Iris pigment epithelial cell (primary cell): ENCODE measurements around the gene SH3RF3.

Experiments used
- DNase-seq: peaks from one replicate; pipeline ENCODE4 v3.0.0-alpha.2; 2011; ENCODE audit warnings: low read depth

SH3RF3 gene

GRCh38 chr2:109203246-109204011 is 74.4 kb downstream of the SH3RF3 start:
- no peak for DNase-seq

DNA sequence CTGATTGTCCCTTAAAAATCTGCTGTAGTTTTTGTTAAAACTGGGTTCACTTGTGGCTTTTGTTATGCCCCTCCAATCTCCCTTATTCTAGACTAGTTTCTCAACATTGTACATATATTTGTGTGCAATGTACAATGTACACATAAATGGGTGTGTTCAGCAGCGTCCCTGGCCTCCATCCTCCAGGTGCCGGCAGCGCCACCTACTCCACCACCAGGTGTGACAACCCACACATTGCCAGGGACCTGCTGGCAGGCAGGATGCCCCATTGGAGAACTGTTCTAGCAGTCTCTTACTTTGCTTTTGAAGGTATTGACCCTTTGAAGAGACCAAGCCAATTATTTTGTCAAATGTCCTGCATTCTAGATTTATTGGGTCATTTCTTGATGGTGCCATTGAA is 75.4 kb downstream of the SH3RF3 start:
- DNase-seq = no peak

- DNase-seq = no peak
Measured at GRCh38 chr2:109205447-109205846, 76.4 kb downstream of the SH3RF3 start.

GRCh38 chr2:109206569-109207146 is 77.7 kb downstream of the SH3RF3 start:
- no peak for DNase-seq

GRCh38 chr2:109207176-109207575 is 78.2 kb downstream of the SH3RF3 start:
- no peak for DNase-seq

DNA sequence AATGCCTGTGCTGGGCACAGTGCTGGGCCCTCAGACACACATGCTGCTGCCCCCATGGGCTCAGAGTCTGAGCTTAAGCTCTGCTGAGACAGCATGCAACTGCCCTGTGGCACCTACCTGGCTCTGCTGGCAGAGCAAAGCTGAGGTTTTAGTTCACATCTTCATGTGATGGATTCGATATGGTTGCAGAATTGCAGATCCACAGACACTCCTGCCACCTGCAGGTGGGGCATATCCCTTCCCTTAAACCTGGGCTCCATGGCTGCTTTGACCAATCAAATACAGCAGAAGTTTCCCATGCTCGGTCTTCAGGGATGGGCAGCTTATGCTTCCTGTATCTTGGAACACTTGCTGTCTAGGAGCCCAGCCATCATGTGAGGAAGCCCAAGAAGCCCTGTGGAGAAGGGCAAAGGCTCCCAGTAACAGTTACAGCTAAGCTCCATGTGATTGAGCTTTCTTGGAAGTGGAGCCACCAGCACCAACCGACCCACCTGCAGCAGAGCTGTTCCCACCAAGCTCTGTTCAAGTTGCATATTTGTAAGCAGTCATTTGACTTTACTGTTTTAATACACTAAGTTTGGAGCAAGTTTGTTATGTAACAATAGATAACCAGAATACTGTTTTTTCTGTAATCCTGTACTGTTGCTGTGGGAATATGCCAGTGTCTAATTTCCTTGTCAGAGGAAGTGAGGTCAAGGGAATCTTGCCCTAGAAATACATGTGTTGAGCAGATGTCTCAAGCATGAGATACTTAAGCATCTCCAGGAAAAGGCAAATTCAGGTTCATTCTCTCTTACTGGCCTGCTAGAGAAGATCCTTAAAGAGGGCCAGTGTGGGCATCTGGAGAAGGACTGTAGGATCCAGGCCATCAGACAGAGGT is 79.3 kb downstream of the SH3RF3 start:
- peak; percentile 47 for DNase-seq

DNA sequence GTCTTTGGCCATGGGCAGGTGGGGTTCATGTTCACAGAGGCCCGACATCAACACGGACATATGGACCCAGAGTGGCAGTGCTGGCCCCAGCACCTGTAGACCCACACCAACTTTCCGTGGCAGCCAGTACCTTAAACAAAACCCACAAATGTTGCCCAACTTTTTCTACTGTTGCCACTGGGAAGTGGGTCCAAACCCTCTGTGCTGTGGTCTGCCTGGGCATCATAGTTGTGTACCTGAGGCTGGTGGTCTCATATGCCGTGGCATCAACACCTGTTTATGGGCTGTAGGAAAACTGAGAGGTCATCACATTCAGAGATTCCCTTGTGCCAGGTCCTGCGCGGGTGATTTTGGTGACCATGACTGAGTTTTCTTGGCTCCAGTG is 79.9 kb downstream of the SH3RF3 start:
- DNase-seq = no peak

DNA sequence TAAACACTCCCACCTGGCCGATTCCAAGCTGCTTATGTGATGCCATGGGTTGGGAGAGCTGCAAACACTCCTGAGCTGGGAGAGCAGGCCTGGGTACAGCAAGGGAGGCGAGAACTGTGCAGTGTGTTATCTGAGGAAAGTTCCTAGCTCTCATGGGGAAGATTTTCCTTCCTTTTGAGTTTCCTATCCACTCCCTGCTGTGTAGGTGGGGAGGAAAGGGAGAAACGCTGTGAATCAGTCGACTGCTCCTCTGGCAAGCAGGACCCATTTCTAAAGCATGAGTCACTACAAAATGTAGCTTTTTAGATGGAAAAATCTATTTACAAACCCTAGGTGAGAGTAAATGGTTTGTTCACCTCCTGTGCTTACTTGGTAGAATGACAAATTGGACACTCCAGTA is 80.4 kb downstream of the SH3RF3 start:
- peak; percentile 82 for DNase-seq

- no peak for DNase-seq
Measured at GRCh38 chr2:109209941-109210340, 80.9 kb downstream of the SH3RF3 start.

GRCh38 chr2:109210431-109211200 is 81.6 kb downstream of the SH3RF3 start:
- peak; percentile 54 for DNase-seq

DNA sequence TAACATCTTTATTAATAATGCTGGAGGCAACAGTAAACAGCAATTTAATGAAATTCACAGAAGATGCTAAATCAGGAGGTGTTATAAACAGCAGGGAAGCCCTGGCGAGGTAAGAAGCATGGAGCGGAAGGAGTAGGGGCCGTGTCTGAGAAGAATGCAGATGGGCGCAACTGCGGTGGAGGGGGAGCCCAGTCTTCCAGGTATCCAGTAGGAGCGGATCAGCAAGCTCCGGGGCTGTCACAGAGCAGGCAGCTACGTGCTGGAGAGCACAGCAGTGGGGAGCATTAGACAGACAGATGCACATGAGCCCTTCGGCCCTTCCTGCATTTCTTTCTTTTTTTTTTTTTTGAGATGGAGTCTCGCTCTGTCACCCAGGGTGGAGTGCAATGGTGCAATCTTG is 82.3 kb downstream of the SH3RF3 start:
- no peak for DNase-seq

DNA sequence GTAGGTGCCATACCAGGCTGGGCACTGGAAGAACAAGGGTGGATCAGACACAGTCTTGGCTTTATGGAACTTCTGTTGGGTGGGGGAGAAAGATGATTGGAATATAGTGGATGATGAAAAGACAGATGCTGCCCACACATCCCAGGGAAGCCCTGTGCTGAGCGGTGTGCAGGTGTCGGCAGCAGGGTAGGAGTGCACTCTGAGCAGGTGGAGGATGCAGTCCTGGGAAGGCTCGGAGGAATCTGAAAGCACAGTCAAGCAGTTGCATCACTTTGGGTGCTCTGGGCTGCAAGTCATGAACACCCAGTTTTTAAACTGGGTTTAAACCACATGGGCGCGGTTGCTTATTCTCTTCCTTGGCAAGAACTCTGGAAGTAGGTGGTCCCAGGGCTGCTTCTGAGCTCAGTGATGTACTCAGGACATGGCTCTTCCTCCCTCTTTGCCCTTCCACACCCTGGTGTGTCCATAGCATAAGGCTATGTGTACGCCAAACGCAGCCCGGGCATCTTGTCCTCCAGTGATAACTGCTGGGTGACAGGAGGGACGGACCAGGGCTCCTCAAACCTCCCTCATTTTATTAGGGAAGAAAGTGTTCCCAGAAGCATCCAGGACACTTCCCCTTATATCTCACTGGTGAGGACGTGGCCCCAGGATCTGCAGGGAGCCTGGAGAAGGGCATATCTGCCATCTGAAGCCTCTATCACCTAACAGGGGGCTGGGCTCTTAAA is 84.0 kb downstream of the SH3RF3 start:
- DNase-seq = no peak

DNA sequence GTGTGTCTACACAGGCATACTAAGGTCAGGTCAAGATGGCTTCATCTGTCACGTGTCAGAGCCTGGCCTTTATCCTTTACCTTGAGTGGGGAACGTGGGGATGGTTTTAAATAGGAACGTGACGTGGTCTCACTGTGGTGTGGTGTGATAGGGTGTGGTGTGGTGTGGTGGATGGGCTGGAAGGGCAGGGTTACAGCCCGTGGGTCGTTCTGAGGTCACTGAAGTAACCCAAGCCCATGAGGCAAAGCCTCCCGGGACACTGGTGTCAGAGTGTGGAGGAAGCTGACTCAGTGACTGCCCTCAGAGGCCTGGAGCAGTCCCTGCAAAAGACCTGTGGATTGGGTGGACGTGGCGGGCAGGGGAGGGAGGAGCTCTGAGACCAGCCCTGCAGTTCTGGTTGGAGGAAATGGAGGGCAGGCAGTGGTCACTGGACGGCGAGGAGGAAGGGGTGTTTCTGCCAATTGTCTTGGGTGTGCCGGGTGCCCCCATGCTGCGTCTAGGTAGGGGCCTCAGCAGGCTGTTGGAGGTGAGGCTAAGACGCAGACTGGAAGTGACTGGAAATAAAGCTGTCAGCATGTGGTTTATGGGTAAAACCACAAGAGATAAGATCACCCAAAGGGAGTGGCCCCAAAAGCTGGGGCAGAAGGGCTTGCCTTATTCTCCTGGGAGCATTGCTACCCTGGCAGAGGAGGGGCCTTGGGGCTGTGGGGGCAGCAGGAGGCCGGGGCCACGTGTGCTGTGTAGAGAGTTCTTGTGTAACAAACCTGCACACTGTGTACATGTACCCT is 84.8 kb downstream of the SH3RF3 start:
- peak; percentile 94 for DNase-seq

DNA sequence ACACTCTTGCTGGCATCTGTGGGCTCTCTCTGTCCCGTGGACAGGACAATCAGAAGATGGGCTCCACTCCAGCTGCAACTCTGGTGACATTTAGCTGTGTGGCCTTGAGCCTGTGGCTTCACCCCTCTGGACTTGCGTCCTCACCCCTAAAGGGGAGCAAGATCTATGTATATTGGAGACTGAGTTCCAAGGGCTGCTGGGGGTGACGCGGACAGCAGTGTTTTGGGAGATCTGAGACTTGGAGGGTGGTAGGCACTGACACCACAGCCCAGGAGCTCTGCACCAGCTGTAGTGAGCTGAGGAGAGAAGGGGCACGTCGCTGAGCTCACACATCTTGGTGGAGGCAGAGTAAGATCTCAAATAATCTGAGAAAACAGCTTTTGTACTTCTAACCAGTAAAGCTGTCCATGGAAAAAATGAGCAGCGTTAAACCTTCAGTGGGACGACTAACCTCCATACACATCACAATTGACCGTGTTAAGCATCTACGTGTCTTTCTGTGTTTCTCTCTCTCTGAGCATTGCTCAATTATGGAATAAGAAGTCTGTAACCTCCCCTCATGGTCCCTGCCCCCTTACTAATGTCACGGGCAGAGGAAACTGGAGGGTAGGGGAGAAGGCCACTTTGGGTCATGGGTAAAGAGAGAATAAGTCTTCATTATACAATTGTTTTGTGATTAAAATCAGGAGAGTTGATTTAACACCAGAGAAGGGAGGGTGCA is 85.8 kb downstream of the SH3RF3 start:
- DNase-seq = no peak

- DNase-seq = no peak
Measured at GRCh38 chr2:109215866-109216265, 86.9 kb downstream of the SH3RF3 start.

DNA sequence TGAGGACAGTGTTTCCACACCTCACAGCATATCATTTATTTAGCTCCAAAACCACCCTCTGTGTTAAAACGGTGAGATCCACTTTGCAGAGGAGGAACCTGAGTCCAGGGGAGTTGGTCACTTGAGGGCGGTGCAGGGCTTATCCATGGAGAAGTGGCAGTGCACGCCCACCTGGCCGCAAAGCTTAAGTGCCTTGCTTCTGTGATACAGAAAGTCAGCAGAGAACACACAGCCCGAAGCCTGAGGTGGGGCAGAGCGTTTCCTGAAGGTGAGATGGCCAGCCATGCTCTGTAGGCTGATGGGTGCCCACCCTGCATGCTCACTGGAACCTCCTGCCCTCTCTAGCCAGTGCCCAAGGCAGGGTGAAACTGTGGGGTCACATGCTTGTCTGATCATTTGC is 87.3 kb downstream of the SH3RF3 start:
- DNase-seq = no peak

GRCh38 chr2:109217362-109218086 is 88.5 kb downstream of the SH3RF3 start:
- DNase-seq = peak; percentile 99

GRCh38 chr2:109218087-109218791 is 89.2 kb downstream of the SH3RF3 start:
- DNase-seq = no peak

DNA sequence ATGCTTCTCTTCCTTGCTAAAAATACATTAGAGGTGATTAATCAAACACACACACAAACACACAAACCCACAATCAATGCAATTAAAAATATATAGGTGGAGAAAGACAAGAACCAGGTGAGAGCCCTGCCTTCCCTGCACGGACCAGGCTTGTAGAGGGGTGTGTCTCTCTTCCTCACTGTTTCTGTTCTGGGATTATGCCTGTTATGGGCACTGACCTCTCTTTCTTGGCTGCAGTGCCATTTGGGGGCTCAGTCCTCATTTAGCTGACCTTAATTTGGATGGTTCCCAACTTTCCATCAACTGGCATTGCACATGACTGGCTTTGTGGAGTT is 89.8 kb downstream of the SH3RF3 start:
- DNase-seq = no peak
